ENCODE data around the gene ARID4B. TPM values are rescaled to one million over a fixed set of nuclear protein-coding genes. Genes with fewer than 3 reads are reported as not detected.

The ARID4B gene
- total and polyA plus RNA-seq, 2 of the 13 experiments (the other 11 are each of a cell fraction or from before 2014, with no cell fraction given) = 9.7 to 24.6 TPM

DNA sequence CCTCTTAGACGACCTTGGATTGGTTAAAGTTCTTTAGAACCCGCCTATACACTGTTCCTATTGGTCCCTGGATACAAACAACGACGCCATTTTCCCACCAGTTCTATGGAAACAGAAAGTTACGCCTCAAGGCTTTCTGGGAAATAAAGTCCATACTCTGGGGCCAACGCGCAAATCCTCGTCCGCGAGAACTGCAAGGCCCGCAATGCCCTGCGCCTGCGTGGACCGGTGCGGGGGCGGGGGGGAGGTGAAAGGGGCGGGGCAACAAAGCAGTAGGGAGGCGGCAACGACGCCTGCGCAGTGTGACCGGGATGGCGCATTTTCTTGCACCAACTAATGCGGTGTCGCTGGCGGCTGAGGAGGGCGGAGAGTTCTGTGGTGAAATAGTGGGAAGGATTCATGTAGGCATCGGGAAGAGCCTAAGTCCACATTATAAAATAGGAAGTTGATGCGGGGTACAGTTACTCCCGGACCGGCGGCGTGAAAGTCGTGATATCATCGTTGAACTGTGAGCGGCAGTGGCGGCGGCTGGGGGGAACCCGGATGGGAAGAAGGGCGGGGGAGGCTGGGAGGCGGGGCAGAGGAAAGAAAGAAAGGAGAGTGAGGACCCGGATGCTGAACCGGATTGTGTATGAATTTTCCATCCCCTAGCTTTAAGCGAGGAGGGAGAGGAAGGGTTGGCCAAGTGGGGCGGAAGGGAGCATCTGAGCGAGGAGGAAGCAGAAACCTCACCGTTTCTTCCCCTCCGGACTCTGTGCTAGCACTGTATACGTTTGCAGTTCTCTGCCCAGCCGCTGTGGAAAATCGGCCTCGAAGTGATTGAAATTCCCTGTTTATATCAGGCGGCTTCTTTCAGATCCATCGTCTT, 526 bp upstream of the ARID4B start, which contains the start of gene GGPS1 (continued):
- TF ChIP-seq XRCC5 (optimal IDR thresholded peaks at IDR 0.05; ENCODE audit: low read length) (no peak), PHF8 (CRISPR knock-in tag; IDR thresholded peaks at IDR 0.05) (peak; percentile 55), ZNF354B (CRISPR knock-in tag; IDR thresholded peaks at IDR 0.05) (no peak), ZNF33A (CRISPR knock-in tag; IDR thresholded peaks at IDR 0.05; ENCODE audit: borderline replicate concordance) (no peak), PHF21A (CRISPR knock-in tag; IDR thresholded peaks at IDR 0.05) (peak; percentile 35; the same call in 1 of the 2 replicates), NR1H2 (CRISPR knock-in tag; IDR thresholded peaks at IDR 0.05; ENCODE audit: borderline replicate concordance, low read depth) (no peak), ZNF879 (CRISPR knock-in tag; IDR thresholded peaks at IDR 0.05) (no peak), ZNF44 (CRISPR knock-in tag; IDR thresholded peaks at IDR 0.05) (no peak), HDAC6 (IDR thresholded peaks at IDR 0.05; ENCODE audit: low read depth, low read length) (no peak), ZNF598 (CRISPR knock-in tag; IDR thresholded peaks at IDR 0.05; ENCODE audit: borderline replicate concordance) (no peak), KDM5B (CRISPR knock-in tag; IDR thresholded peaks at IDR 0.05; ENCODE audit: borderline replicate concordance) (peak; percentile 54; the same call in 1 of the 2 replicates), HNF4G (IDR thresholded peaks at IDR 0.05; ENCODE audit: borderline replicate concordance, low read depth, low read length) (no peak), HNF4G (CRISPR knock-in tag; IDR thresholded peaks at IDR 0.05; ENCODE audit: borderline replicate concordance, low read depth) (no peak), ZSCAN31 (CRISPR knock-in tag; IDR thresholded peaks at IDR 0.05; ENCODE audit: low read depth) (no peak), ZNF749 (CRISPR knock-in tag; IDR thresholded peaks at IDR 0.05; ENCODE audit: borderline replicate concordance) (no peak), ESRRA (CRISPR knock-in tag; IDR thresholded peaks at IDR 0.05; ENCODE audit: low read depth) (no peak), ZNF230 (CRISPR knock-in tag; IDR thresholded peaks at IDR 0.05) (no peak)
- TF ChIP-seq, protein P1, sequence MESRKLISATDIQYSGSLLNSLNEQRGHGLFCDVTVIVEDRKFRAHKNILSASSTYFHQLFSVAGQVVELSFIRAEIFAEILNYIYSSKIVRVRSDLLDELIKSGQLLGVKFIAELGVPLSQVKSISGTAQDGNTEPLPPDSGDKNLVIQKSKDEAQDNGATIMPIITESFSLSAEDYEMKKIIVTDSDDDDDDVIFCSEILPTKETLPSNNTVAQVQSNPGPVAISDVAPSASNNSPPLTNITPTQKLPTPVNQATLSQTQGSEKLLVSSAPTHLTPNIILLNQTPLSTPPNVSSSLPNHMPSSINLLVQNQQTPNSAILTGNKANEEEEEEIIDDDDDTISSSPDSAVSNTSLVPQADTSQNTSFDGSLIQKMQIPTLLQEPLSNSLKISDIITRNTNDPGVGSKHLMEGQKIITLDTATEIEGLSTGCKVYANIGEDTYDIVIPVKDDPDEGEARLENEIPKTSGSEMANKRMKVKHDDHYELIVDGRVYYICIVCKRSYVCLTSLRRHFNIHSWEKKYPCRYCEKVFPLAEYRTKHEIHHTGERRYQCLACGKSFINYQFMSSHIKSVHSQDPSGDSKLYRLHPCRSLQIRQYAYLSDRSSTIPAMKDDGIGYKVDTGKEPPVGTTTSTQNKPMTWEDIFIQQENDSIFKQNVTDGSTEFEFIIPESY (CRISPR knock-in tag; IDR thresholded peaks at IDR 0.05) = no peak
- TF ChIP-seq, protein P2, sequence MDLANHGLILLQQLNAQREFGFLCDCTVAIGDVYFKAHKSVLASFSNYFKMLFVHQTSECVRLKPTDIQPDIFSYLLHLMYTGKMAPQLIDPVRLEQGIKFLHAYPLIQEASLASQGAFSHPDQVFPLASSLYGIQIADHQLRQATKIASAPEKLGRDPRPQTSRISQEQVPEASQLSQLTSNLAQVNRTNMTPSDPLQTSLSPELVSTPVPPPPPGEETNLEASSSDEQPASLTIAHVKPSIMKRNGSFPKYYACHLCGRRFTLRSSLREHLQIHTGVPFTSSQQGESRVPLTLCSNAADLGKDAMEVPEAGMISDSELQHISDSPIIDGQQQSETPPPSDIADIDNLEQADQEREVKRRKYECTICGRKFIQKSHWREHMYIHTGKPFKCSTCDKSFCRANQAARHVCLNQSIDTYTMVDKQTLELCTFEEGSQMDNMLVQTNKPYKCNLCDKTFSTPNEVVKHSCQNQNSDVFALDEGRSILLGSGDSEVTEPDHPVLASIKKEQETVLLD (CRISPR knock-in tag; IDR thresholded peaks at IDR 0.05; ENCODE audit: low read depth) = no peak
- TF ChIP-seq, protein P3, sequence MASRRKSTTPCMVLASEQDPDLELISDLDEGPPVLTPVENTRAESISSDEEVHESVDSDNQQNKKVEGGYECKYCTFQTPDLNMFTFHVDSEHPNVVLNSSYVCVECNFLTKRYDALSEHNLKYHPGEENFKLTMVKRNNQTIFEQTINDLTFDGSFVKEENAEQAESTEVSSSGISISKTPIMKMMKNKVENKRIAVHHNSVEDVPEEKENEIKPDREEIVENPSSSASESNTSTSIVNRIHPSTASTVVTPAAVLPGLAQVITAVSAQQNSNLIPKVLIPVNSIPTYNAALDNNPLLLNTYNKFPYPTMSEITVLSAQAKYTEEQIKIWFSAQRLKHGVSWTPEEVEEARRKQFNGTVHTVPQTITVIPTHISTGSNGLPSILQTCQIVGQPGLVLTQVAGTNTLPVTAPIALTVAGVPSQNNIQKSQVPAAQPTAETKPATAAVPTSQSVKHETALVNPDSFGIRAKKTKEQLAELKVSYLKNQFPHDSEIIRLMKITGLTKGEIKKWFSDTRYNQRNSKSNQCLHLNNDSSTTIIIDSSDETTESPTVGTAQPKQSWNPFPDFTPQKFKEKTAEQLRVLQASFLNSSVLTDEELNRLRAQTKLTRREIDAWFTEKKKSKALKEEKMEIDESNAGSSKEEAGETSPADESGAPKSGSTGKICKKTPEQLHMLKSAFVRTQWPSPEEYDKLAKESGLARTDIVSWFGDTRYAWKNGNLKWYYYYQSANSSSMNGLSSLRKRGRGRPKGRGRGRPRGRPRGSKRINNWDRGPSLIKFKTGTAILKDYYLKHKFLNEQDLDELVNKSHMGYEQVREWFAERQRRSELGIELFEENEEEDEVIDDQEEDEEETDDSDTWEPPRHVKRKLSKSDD (CRISPR knock-in tag; IDR thresholded peaks at IDR 0.05; ENCODE audit: low read depth) = no peak
- TF ChIP-seq, protein P4, sequence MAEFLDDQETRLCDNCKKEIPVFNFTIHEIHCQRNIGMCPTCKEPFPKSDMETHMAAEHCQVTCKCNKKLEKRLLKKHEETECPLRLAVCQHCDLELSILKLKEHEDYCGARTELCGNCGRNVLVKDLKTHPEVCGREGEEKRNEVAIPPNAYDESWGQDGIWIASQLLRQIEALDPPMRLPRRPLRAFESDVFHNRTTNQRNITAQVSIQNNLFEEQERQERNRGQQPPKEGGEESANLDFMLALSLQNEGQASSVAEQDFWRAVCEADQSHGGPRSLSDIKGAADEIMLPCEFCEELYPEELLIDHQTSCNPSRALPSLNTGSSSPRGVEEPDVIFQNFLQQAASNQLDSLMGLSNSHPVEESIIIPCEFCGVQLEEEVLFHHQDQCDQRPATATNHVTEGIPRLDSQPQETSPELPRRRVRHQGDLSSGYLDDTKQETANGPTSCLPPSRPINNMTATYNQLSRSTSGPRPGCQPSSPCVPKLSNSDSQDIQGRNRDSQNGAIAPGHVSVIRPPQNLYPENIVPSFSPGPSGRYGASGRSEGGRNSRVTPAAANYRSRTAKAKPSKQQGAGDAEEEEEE (CRISPR knock-in tag; IDR thresholded peaks at IDR 0.05; ENCODE audit: borderline replicate concordance) = no peak

Measured in HepG2 (cell line).